Measurements from ENCODE around the gene FBXL14.

Gene FBXL14

DNA sequence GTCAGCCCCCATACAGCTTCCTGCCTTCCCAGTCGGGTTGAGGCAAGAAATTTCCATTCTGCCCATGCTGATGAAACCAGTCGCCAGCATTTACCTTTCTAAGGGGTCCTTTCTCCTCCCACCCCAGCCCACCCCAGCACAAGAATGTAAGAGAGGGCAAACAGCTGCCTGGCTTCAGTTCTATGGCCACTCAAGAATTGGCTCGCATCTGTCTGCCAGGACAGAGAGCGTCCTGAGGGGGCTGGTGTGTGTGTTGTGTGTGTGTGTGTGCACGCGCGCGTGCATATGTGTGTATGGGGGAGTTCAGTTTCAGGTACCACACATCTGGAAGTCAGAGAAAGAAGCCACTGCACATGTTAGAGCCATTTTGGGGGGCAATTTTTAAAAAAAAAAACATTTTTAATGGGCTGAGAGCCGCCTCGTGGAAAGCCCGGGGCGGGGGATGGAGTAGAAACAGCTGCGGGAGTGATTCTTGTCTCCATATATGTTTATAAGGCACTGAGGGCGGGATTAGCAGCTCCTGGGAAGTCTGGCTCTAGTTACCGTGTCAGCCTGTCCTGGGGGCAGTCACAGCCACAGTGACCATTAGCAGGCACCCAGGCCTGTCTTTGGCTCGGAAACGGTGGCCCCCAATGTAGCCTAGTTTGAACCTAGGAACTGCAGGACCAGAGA lies 34.4 kb upstream of the FBXL14 start, which contains the start of gene WNT5B:
WNT5B (plus strand) TSS at position 566 of the 672 bp plus-strand sequence. CDS start 2,124 bp downstream, outside the sequence.
- no peak for DNase-seq
- no peaks in the 10 kb centered on the region for H4K20me1 ChIP-seq (ENCODE audit: insufficient read depth, low read length)
- no peak within 1 kb of the TSS for H3K27ac ChIP-seq (ENCODE audit: low read length)
- no peaks in the 10 kb centered on the region for H3K9me3 ChIP-seq (replicated peaks; ENCODE audit: insufficient read depth, low read length)
- H3K9ac ChIP-seq (ENCODE audit: low read length) = no peak within 1 kb of the TSS
- H3K4me1 ChIP-seq (ENCODE audit: low read length) = no peaks in the 10 kb centered on the region
- no peaks in the 10 kb centered on the region for H3K9me2 ChIP-seq (replicated peaks; ENCODE audit: insufficient read depth, low read length)
- H3K4me2 ChIP-seq (ENCODE audit: low read depth, low read length) = no peak within 1 kb of the TSS
- H3F3A ChIP-seq (ENCODE audit: insufficient read depth, low read length) = 0 out of 2 replicates have a peak, but pooled peaks cover 2% of the 10 kb centered on the region
- peaks cover 27% of the 10 kb centered on the region for H3K79me2 ChIP-seq (ENCODE audit: low read length)
- H3K36me3 ChIP-seq (replicated peaks; ENCODE audit: insufficient read depth, low read length) = peaks cover under 1% of the 10 kb centered on the region
- H3K4me3 ChIP-seq (ENCODE audit: low read length) = no peak within 1 kb of the TSS
- no peak within 1 kb of the TSS for H2AFZ ChIP-seq (ENCODE audit: low read length)
- TF ChIP-seq CTCF (IDR thresholded peaks at IDR 0.05; ENCODE audit: low read length) = no peak
- no peak for TF ChIP-seq EZH2phosphoT487 (IDR thresholded peaks at IDR 0.05; ENCODE audit: low read length)
- TF ChIP-seq EZH2 (optimal IDR thresholded peaks at IDR 0.05; ENCODE audit: low read depth, low read length) = no peak
- no peaks in the 10 kb centered on the region for H3K27me3 ChIP-seq (replicated peaks; ENCODE audit: insufficient read depth, low read length)

GRCh38 chr12:1622406-1622805 lies 28.0 kb upstream of the FBXL14 start:
- no peaks in the 10 kb centered on the region for H4K20me1 ChIP-seq (ENCODE audit: insufficient read depth, low read length)
- no peak overlapping the region for H3K4me3 ChIP-seq (ENCODE audit: low read length)
- DNase-seq = no peak
- H2AFZ ChIP-seq (ENCODE audit: low read length) = no peak overlapping the region
- H3K36me3 ChIP-seq (replicated peaks; ENCODE audit: insufficient read depth, low read length) = peaks cover 3% of the 10 kb centered on the region; the same call in 1 of the 2 replicates
- no peak overlapping the region for H3K9ac ChIP-seq (ENCODE audit: low read length)
- no peak for TF ChIP-seq EZH2 (optimal IDR thresholded peaks at IDR 0.05; ENCODE audit: low read depth, low read length)
- no peak for TF ChIP-seq CTCF (IDR thresholded peaks at IDR 0.05; ENCODE audit: low read length)
- peaks cover 55% of the 10 kb centered on the region for H3K79me2 ChIP-seq (ENCODE audit: low read length)
- H3K9me2 ChIP-seq (replicated peaks; ENCODE audit: insufficient read depth, low read length) = no peaks in the 10 kb centered on the region
- H3K27ac ChIP-seq (ENCODE audit: low read length) = no peak overlapping the region
- H3K4me2 ChIP-seq (ENCODE audit: low read depth, low read length) = no peak overlapping the region
- H3F3A ChIP-seq (ENCODE audit: insufficient read depth, low read length) = 0 out of 2 replicates have a peak, but pooled peaks cover 3% of the 10 kb centered on the region
- H3K9me3 ChIP-seq (replicated peaks; ENCODE audit: insufficient read depth, low read length) = no peaks in the 10 kb centered on the region
- H3K27me3 ChIP-seq (replicated peaks; ENCODE audit: insufficient read depth, low read length) = no peaks in the 10 kb centered on the region
- no peaks in the 10 kb centered on the region for H3K4me1 ChIP-seq (ENCODE audit: low read length)

DNA sequence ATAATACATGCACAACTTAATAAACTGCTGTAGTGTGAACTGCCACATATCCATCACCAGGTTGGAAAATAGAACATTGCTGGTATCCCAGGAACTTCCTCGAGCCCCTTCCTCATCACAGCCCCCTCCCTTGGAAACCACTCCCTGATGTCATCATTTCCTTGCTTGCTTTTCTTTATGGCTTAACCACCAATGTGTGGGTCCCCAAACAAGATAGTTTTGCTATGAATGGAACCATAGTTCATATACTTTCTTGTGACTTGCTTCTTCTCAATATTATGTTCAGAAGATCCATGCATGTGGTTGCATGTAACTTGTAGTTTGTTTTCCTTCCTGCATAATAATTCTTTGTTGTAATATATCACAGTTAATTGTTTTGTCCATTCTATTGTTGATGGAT lies 25.7 kb upstream of the FBXL14 start:
- no peak overlapping the region for H3K4me3 ChIP-seq (ENCODE audit: low read length)

More for the DNA sequence above, 25.7 kb upstream of the FBXL14 start:
- Histone ChIP-seq H4K20me1 (ENCODE audit: insufficient read depth, low read length) (0 out of 2 replicates have a peak, but pooled peaks cover 4% of the 10 kb centered on the region), H3K9me3 (replicated peaks; ENCODE audit: insufficient read depth, low read length) (no peaks in the 10 kb centered on the region), H3F3A (ENCODE audit: insufficient read depth, low read length) (0 out of 2 replicates have a peak, but pooled peaks cover 3% of the 10 kb centered on the region), H2AFZ (ENCODE audit: low read length) (no peak overlapping the region), H3K9ac (ENCODE audit: low read length) (no peak overlapping the region), H3K9me2 (replicated peaks; ENCODE audit: insufficient read depth, low read length) (no peaks in the 10 kb centered on the region), H3K79me2 (ENCODE audit: low read length) (peaks cover 64% of the 10 kb centered on the region), H3K4me1 (ENCODE audit: low read length) (no peaks in the 10 kb centered on the region), H3K27ac (ENCODE audit: low read length) (no peak overlapping the region), H3K27me3 (replicated peaks; ENCODE audit: insufficient read depth, low read length) (no peaks in the 10 kb centered on the region), H3K36me3 (replicated peaks; ENCODE audit: insufficient read depth, low read length) (peaks cover 3% of the 10 kb centered on the region; the same call in 1 of the 2 replicates), H3K4me2 (ENCODE audit: low read depth, low read length) (no peak overlapping the region)
- no peak for DNase-seq
- TF ChIP-seq EZH2phosphoT487 (IDR thresholded peaks at IDR 0.05; ENCODE audit: low read length) (no peak), EZH2 (optimal IDR thresholded peaks at IDR 0.05; ENCODE audit: low read depth, low read length) (no peak), CTCF (IDR thresholded peaks at IDR 0.05; ENCODE audit: low read length) (no peak)
